Measurements from ENCODE around the gene ZDHHC1.
"Not testable (repeated sequence)": the region's sequence is repeated elsewhere in the genome, so short reads cannot be mapped to it uniquely, and the experiment has no call there.

ZDHHC1 gene

DNA sequence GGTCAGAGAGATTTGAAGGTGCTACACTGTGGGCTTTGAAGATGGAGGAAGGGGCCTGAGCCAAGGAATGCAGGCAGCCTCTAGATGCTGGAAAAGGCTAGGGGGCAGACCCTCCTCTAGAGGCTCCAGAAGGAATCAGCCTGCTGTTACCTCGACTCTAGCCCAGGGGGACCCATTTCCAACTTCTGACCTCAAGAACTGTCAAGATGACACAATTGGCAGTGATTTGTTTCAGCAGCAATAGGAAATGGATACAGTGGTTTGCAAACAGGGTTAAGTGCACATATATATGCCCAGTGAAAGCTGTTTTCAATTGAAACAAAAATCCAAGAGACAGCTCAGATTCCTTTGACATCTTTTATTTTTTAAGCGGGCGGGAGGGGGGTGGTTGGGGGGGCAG is 3.7 kb upstream of the ZDHHC1 start:
- no peaks in the 10 kb centered on the region for H3K36me3 ChIP-seq (ENCODE audit: insufficient read depth, low read length)
- H3K4me3 ChIP-seq (ENCODE audit: low read length), result no peak overlapping the region
- no peaks in the 10 kb centered on the region; the same call in 1 of the 2 replicates for H3K27me3 ChIP-seq (ENCODE audit: insufficient read depth, low read length)
- WGBS, result 86% methylated on average over 3 of the region's 3 CpGs
- peaks cover 24% of the 10 kb centered on the region for H3K4me1 ChIP-seq (ENCODE audit: insufficient read depth, low read length)
- H3K27ac ChIP-seq (ENCODE audit: low read depth, low read length), result no peak overlapping the region
- H3K9me3 ChIP-seq (ENCODE audit: insufficient read depth, low read depth, low read length), result no peaks in the 10 kb centered on the region
- H3K9ac ChIP-seq (ENCODE audit: low read depth, low read length), result no peak overlapping the region

DNA sequence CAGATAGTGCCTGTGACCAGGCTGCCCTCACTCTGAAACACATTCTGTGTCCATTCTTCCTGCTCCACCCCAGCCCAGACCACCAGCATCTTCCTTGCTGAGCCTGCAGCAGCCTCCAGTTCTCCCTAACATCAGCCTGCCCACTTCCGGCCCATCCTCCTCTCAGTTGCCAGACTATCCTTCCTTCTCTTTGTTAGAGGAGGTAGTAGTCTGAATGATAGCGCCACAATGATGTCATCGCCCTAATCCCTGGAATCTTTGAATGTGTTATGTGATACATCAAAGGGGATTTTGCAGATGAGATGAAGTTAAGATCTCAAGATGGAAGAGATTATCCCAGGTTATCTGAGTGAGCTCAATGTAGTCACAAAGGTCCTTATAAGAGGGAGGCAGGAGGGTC is 3.2 kb upstream of the ZDHHC1 start:
- WGBS, result 91% methylated on average over 3 of the region's 3 CpGs
- no peak overlapping the region for H3K4me3 ChIP-seq (ENCODE audit: low read length)

DNA sequence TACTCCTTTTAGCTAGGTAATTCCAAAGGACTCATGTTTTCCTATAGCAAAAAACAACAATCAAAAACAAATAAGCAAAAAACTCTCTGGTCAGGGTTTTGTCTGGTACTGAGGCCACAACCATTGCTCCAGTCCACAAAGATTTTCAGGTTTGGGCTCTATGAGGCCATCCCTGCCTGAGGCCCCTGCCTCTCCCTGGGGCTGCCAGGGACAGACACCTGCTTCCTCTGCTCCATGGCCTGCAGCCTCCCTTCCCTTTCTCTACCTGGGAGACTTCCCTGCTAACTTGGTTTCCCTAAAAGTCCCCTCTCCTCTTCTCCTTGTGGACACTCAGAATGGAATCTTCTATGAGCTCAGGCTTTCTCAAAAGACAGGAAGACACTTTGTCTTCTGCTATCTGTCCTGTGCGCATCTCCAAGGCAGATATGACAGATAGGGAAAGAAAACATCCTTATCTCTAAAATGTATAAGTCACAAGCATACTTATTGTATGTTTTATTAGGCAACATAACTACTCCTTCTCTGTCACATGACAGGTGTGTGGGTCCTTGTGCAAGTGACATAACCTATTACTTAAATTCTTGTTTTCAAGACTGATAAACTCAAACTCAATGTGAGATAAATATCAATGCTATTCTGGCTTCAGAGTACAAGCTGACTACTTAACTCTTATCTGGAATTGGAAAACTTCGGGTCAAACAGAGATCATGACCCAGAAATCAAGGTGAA is 1.2 kb upstream of the ZDHHC1 start:
- H3K4me3 ChIP-seq (ENCODE audit: low read length), result no peak overlapping the region
- H3K27me3 ChIP-seq (ENCODE audit: insufficient read depth, low read length), result no peaks in the 10 kb centered on the region; the same call in 1 of the 2 replicates
- WGBS, result 100% methylated on average over 1 of the region's 2 CpGs
- H3K4me1 ChIP-seq (ENCODE audit: insufficient read depth, low read length), result peaks cover 7% of the 10 kb centered on the region
- no peaks in the 10 kb centered on the region for H3K36me3 ChIP-seq (ENCODE audit: insufficient read depth, low read length)
- H3K9me3 ChIP-seq (ENCODE audit: insufficient read depth, low read depth, low read length), result no peaks in the 10 kb centered on the region
- H3K9ac ChIP-seq (ENCODE audit: low read depth, low read length), result no peak overlapping the region
- H3K27ac ChIP-seq (ENCODE audit: low read depth, low read length), result no peak overlapping the region

More for the DNA sequence above, 3.2 kb upstream of the ZDHHC1 start:
- no peak overlapping the region for H3K27ac ChIP-seq (ENCODE audit: low read depth, low read length)
- no peaks in the 10 kb centered on the region; the same call in 1 of the 2 replicates for H3K27me3 ChIP-seq (ENCODE audit: insufficient read depth, low read length)
- no peak overlapping the region for H3K9ac ChIP-seq (ENCODE audit: low read depth, low read length)
- H3K9me3 ChIP-seq (ENCODE audit: insufficient read depth, low read depth, low read length), result no peaks in the 10 kb centered on the region
- H3K4me1 ChIP-seq (ENCODE audit: insufficient read depth, low read length), result peaks cover 20% of the 10 kb centered on the region
- no peaks in the 10 kb centered on the region for H3K36me3 ChIP-seq (ENCODE audit: insufficient read depth, low read length)

DNA sequence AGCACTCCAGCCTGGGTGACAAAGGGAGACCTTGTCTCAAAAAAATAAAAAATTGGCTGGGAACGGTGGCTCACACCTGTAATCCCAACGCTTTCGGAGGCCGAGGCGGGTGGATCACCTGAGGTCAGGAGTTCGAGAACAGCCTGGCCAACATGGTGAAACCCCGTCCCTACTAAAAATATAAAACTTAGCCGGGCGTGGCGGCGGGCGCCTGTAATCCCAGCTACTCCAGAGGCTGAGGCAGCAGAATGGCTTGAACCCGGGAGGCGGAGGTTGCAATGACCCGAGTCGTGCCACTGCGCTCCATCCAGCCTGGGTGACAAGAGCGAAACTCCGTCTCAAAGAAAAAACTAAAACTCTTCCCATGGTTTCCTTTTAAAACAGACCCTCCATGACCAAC is 856 bp downstream of the ZDHHC1 start:
- H3K9me3 ChIP-seq (ENCODE audit: insufficient read depth, low read depth, low read length); H3K4me1 ChIP-seq (ENCODE audit: insufficient read depth, low read length); H3K36me3 ChIP-seq (ENCODE audit: insufficient read depth, low read length); H3K27ac ChIP-seq (ENCODE audit: low read depth, low read length); H3K27me3 ChIP-seq (ENCODE audit: insufficient read depth, low read length): not testable (repeated sequence)
- 94% methylated on average over 19 of the region's 19 CpGs for WGBS
- Histone ChIP-seq H3K4me3 (ENCODE audit: low read length) (peak overlapping the region; percentile 71), H3K9ac (ENCODE audit: low read depth, low read length) (peak overlapping the region; percentile 78; the same call in 1 of the 2 replicates)

DNA sequence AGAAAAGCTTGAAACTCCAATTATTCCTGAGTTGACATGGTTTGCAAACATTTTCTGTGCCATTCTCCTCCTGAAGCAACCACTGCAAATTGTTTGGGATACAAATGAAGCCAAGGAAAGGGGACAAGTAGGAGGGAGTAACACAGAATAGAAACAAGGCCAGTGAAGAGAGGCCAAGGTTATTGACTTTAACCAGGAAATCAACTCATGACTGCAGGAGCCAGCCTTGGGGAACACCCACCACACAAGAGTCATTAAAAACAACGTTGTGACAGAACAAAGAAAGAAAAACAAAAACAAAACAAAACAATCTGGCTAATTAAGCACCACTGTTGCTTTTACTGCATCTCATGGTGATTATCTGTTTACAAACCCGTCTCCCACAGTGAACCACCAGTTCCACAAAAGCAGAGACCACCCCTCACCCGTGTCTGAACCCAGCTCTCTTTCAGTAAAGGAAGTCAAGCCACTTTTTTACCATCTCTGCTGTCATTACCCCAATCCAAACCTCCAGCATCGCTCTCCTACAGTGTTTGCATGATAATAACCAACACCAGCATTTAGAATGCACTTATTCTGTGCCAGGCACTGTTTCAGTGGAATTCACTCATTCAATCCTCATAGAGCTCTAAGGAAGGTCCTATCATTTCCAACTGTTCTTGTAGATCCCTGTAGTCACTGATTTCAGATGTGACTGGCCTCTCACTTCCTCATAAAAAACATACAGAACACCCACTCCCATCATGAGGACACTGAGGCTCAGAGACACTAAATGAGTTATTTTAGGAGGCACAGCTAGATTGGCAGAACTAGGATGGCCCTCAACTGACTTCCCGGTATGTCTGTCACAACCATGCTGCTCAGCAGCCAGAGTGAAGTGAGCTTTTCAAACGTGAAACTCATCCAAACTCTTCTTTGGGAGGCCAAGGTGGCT is 2.0 kb downstream of the ZDHHC1 start:
- WGBS, result 46% methylated on average over 6 of the region's 6 CpGs
- H3K36me3 ChIP-seq (ENCODE audit: insufficient read depth, low read length), result no peaks in the 10 kb centered on the region
- H3K27ac ChIP-seq (ENCODE audit: low read depth, low read length), result no peak overlapping the region; the same call in 1 of the 2 replicates
- H3K4me3 ChIP-seq (ENCODE audit: low read length), result no peak overlapping the region
- H3K27me3 ChIP-seq (ENCODE audit: insufficient read depth, low read length), result no peaks in the 10 kb centered on the region; the same call in 1 of the 2 replicates
- H3K9ac ChIP-seq (ENCODE audit: low read depth, low read length), result no peak overlapping the region
- H3K4me1 ChIP-seq (ENCODE audit: insufficient read depth, low read length), result 0 out of 2 replicates have a peak, but pooled peaks cover 3% of the 10 kb centered on the region
- H3K9me3 ChIP-seq (ENCODE audit: insufficient read depth, low read depth, low read length), result no peaks in the 10 kb centered on the region

DNA sequence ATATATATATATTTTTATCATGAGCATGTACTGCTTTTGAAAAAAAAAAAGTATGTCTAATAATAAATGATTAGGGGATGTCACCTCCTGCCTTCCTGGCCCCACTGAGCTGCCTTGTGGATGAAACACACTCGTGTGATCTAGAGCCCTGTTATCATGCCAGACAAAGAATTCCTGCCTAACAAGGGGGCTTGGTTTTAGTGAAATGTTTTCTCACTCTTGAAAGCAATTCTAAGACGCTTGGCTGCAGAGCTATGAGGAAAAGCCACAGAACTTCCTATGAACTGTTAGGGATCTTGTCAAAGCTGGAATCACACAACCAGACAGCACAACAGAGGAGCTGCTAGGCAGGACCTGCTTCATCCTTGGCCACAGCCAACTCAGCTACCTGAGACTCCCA is 4.0 kb downstream of the ZDHHC1 start:
- Histone ChIP-seq H3K36me3 (ENCODE audit: insufficient read depth, low read length) (no peaks in the 10 kb centered on the region), H3K27ac (ENCODE audit: low read depth, low read length) (no peak overlapping the region), H3K4me3 (ENCODE audit: low read length) (no peak overlapping the region), H3K27me3 (ENCODE audit: insufficient read depth, low read length) (no peaks in the 10 kb centered on the region; the same call in 1 of the 2 replicates), H3K4me1 (ENCODE audit: insufficient read depth, low read length) (peaks cover 7% of the 10 kb centered on the region; the same call in 1 of the 2 replicates), H3K9ac (ENCODE audit: low read depth, low read length) (no peak overlapping the region), H3K9me3 (ENCODE audit: insufficient read depth, low read depth, low read length) (no peaks in the 10 kb centered on the region)
- 72% methylated on average over 2 of the region's 2 CpGs for WGBS

DNA sequence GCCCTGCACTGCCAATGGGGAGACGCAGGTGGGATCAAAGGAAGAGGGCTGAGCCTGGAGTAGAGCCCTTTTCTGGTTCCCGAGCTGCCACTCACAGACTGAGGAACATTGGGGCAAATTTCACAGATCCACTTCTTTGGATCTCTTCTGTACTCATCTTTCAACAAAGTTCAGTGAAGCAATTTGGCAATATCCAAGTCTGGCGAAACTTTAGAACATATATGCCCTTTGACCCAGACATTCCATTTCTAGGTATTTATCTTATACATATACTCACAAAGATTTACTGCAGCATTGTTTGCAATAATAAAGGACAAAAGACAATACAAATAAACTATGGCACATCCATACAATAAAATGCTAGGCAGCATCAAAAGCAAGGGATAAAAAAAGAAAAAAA is 4.9 kb downstream of the ZDHHC1 start:
- Histone ChIP-seq H3K9me3 (ENCODE audit: insufficient read depth, low read depth, low read length) (no peaks in the 10 kb centered on the region), H3K36me3 (ENCODE audit: insufficient read depth, low read length) (no peaks in the 10 kb centered on the region), H3K4me3 (ENCODE audit: low read length) (no peak overlapping the region), H3K27ac (ENCODE audit: low read depth, low read length) (no peak overlapping the region), H3K4me1 (ENCODE audit: insufficient read depth, low read length) (peaks cover 11% of the 10 kb centered on the region; the same call in 1 of the 2 replicates), H3K9ac (ENCODE audit: low read depth, low read length) (no peak overlapping the region), H3K27me3 (ENCODE audit: insufficient read depth, low read length) (no peaks in the 10 kb centered on the region; the same call in 1 of the 2 replicates)
- WGBS, result 93% methylated on average over 3 of the region's 3 CpGs

DNA sequence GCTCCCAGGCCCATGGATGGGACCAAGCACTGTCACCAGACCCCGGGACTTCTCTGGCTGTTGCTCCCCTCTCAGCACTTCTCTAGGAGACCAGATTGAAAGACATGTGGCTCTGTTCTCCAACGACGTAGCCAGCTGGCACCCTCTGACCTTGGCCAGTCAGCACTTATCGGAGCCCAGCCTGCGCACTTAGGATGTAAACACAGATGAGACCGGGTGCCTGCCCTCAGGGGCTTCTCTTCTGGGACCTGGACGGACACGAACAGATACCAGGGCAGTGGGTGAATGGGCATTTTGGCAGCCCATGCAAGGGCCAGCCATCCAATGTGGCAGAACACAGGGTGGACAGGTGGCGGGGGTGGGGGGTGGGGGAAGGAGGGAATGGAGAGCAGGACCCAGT is 6.6 kb downstream of the ZDHHC1 start:
- Histone ChIP-seq H3K4me1 (ENCODE audit: insufficient read depth, low read length) (peaks cover 11% of the 10 kb centered on the region; the same call in 1 of the 2 replicates), H3K36me3 (ENCODE audit: insufficient read depth, low read length) (no peaks in the 10 kb centered on the region), H3K9ac (ENCODE audit: low read depth, low read length) (no peak overlapping the region), H3K4me3 (ENCODE audit: low read length) (no peak overlapping the region), H3K27ac (ENCODE audit: low read depth, low read length) (no peak overlapping the region), H3K9me3 (ENCODE audit: insufficient read depth, low read depth, low read length) (no peaks in the 10 kb centered on the region), H3K27me3 (ENCODE audit: insufficient read depth, low read length) (no peaks in the 10 kb centered on the region)
- 94% methylated on average over 9 of the region's 9 CpGs for whole genome bisulfite sequencing

DNA sequence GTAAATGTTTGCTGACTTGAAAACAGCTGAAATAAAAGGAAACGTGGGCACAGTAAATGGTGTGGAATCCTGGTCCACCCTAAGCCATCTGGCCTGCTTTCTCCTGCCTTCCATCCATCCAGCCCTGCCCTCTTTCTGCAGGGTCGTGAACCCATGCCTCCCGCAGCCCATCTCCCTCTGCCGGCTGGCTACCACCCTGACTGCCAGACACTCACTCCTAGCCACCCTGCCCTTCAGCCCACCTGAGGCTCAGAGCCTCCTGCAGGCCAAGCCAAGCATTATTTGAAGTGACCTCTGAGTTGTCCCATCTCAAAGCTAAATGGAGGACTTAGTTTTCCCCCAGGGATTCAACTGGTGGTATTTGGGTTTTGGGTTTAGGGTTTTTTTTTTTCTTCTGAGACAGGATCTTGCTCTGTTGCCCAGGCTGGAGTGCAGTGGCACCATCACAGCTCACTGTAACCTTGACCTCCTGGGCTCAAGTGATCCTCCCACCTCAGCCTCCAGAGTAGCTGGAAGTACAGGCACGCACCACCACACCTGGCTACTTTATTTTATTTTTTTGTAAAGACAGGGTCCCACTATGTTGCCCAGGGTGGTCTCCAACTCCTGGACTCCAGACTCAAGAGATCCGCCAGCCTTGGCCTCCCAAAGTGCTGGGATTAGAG is 8.4 kb downstream of the ZDHHC1 start:
- Histone ChIP-seq H3K36me3 (ENCODE audit: insufficient read depth, low read length) (no peaks in the 10 kb centered on the region), H3K9me3 (ENCODE audit: insufficient read depth, low read depth, low read length) (no peaks in the 10 kb centered on the region), H3K27ac (ENCODE audit: low read depth, low read length) (no peak overlapping the region), H3K4me1 (ENCODE audit: insufficient read depth, low read length) (peaks cover 11% of the 10 kb centered on the region; the same call in 1 of the 2 replicates), H3K9ac (ENCODE audit: low read depth, low read length) (no peak overlapping the region), H3K4me3 (ENCODE audit: low read length) (no peak overlapping the region), H3K27me3 (ENCODE audit: insufficient read depth, low read length) (no peaks in the 10 kb centered on the region)
- WGBS, result 77% methylated on average over 6 of the region's 6 CpGs

DNA sequence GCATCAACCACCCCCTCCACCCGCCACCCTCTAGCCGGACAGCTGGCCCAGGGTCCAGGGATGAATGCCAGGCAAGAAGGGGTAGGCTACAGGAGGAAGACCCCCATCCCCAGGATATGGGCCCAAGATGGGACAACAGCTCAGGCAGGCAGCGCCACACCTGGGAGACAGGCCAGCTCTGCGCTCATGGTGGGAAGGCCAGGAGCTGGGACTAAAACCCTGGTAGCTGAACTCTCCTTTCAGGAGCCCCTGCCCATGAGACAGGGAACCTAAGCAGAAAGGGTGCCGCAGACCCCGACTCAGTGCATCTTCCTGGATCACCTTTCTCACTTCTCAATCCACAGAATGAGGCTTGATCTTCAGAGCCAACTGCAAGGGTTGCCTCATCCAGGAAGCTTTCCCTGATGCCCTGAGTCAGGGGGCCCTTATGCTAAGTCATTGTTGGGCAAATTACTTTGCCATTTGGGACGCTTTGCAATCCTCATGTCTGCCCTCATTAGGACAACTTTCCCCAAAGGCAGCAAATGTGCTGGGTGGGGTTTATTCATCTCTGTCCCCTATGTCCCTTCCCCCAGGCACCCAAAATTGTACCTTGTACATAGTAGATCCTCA is 9.0 kb downstream of the ZDHHC1 start:
- Histone ChIP-seq H3K27me3 (ENCODE audit: insufficient read depth, low read length) (no peaks in the 10 kb centered on the region), H3K4me3 (ENCODE audit: low read length) (no peak overlapping the region), H3K27ac (ENCODE audit: low read depth, low read length) (no peak overlapping the region), H3K9me3 (ENCODE audit: insufficient read depth, low read depth, low read length) (no peaks in the 10 kb centered on the region), H3K4me1 (ENCODE audit: insufficient read depth, low read length) (peaks cover 11% of the 10 kb centered on the region; the same call in 1 of the 2 replicates), H3K36me3 (ENCODE audit: insufficient read depth, low read length) (no peaks in the 10 kb centered on the region), H3K9ac (ENCODE audit: low read depth, low read length) (no peak overlapping the region)
- 85% methylated on average over 7 of the region's 7 CpGs for WGBS

Measured in HUES64 (cell line).